Activated T-cell treated with anti-CD3 and anti-CD28 coated beads for 4 hours (primary cell): Measurements from ENCODE around the gene PKP4.

ENCODE experiments used
- DNase-seq: peaks from one replicate; pipeline ENCODE4 v3.0.0-alpha.2; 2020

PKP4 gene

GRCh38 chr2:158655628-158656027 lies 198.9 kb downstream of the PKP4 start:
- DNase-seq = no peak

- no peak for DNase-seq
Observed at GRCh38 chr2:158656492-158657229, 199.9 kb downstream of the PKP4 start.

DNA sequence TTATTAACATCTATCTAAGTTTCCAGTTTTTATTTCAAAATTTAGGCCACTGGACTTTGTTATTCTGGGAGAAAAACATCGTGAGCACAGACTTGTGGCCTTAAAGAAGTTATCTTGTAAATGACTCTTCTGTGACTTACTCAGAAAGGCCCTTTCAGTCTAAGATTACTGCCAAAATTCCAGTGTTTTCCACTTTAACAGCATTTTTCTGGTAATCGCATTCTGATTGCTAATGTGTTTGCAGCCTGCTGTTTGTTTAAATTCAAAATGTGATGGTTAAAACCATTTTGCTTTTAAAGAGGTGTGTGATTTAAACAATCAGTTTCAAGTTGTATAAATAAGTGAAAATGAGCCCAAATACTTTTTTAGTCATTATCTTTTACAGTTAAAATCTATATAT lies 201.6 kb downstream of the PKP4 start:
- no peak for DNase-seq

- no peak for DNase-seq
Observed at GRCh38 chr2:158659483-158659882, 202.7 kb downstream of the PKP4 start.

GRCh38 chr2:158661231-158661630 lies 204.5 kb downstream of the PKP4 start:
- no peak for DNase-seq

GRCh38 chr2:158662421-158662820 lies 205.7 kb downstream of the PKP4 start:
- no peak for DNase-seq

- DNase-seq = no peak
Observed at GRCh38 chr2:158663796-158664195, 207.0 kb downstream of the PKP4 start.

DNA sequence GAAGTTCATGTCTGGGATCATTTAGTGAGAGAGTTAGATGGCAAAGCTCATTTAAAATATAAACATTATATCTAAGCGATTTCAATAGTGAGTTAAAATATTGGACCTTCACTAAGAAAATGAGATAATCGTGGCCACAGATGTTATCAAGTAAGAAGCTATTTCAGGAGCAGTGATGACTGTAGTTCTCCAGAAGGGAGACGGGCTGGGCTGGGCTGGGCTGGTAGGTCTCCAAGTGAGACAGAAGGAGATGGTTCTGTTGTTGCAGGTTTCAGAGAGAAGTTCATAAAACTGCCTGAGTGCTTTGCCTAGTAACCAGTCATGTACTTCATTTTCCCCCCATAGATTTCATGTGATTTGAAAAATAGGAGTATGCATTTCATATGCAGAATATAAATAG lies 208.2 kb downstream of the PKP4 start:
- no peak for DNase-seq

DNA sequence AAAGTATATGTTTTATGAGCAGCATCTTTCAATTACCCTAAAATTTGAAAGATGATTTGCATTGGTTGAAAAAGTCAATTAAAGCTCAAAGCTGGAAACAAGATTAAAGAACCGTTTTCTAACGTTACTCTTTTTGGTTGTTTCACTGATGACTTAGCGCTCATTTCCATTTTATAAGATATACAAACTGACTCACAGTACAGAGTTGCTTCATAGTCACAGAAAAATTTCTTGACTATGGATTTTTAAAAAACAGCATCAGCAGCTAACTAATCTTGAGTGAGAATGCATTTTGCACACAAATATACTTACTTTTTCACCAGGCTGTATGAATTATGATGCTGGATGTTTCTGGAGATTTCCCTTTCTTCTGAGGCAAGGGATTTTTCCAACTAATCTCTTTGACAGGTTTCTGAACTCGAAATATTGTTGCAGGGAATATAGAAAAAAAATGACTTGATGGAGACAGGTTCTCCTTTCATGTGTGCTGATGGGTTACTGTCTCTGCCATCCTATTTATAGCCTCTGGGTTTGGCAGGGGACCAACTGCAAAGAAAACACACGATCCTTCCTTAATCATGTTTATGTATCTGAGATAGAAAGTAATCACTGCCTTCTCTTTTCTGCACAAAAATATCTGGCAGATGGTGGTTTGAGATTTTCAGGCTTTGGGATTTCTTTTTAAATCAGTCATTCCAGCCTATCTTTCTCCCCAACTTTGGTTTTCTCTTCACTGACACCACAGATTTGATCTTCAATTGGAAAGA lies 209.0 kb downstream of the PKP4 start:
- no peak for DNase-seq

DNA sequence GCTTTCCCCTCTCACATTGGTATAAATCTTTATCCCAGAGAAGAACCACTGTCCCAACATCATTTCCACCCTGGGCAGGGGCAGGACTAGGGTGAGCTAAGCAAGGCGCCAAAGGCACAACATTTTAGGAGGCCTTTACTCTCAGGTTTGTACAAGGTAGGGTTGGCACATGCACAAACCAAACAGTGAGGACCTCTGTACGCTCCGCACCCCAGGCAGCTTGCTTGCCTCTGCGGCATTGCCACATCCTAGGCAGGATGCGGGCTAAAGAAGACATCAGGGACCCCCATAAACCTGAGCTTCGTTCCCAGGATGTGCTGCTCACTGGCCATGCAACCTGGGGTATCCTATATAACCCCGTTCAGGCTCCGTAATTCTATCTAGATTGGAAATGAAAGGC lies 210.2 kb downstream of the PKP4 start:
- DNase-seq = no peak

GRCh38 chr2:158667586-158667985 lies 210.8 kb downstream of the PKP4 start:
- no peak for DNase-seq

GRCh38 chr2:158668001-158668765 lies 211.4 kb downstream of the PKP4 start:
- no peak for DNase-seq

DNA sequence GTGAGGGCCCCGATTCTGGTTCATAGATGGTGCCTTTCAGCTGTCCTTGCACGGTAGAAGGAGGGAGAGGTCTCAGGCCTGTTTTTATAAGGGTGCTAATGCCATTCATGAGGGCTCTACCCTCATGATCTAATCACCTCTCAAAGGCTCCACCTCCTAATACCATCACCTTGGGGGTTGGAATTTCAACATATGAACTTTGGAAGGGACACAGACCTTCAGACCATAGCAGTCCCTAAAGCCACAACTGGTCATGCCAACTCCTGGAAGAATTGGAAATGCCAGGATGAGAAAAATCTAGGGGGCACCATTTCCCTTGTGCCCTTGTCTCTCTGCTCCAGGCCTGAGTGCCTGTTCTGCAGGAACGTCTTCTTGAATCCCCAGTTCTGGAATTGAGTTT lies 213.5 kb downstream of the PKP4 start:
- DNase-seq = no peak

DNA sequence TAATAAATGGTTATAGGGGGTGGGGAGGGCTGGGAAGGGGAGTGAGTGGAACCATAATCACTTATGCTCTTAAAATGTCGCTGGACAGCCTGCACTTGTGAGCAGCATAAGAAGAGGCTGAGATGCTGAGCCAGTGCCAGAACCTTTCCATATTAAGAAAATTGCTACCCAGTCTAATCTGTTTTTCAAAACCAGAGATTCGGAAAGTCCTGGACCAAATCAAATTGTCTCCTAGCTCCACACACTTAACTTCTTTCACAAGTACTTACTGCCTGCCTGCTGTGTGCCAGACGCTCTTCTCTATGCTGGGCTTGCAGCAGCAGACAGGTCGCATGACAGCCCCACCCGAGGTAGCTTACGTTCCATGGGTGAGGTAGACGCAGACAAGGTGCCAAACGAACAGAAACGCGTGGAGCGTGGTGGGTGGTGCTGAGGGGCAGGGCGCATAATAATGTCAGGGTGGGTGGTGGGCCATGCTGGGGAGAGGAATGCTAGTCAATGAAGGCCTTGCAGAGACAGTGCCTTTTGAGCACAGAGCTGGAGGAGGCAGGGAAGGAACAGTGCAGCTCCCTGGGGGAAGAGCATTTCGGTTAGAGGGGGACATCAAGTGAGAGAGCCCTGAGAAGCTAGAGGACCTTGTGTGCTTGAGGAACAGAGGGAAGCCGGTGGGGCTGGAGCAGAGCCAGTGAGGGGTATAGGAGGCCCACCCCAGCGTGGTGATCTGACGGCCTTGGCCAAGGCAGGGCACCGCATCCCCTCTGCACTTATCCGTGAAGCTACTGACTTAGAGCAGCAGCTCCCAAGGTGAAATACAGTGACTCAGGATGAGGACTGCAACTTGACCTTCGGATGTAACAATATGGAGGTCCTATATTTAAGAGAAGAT lies 214.9 kb downstream of the PKP4 start:
- no peak for DNase-seq

- DNase-seq = no peak
Observed at GRCh38 chr2:158676295-158676694, 219.5 kb downstream of the PKP4 start.

GRCh38 chr2:158676696-158677095 lies 219.9 kb downstream of the PKP4 start:
- DNase-seq = no peak

DNA sequence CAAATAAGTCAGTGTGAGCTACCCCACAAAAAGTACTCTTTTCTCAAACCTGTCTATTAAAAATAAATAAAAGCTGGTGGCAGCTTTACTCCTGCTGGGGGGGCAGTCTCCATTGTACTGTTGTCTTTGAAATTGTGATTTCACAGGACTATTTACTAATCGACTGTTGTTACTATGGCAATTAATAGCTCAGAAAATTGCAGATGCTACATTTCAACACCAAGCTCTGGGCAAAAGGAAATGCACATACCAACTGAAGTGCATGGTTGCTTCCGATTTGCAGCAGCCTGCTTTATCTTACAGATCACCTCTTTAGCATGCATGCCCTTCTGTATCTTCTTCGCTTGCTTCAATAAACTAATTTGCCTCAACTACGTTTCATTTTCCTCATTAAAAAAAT lies 220.8 kb downstream of the PKP4 start:
- DNase-seq = no peak

- no peak for DNase-seq
Observed at GRCh38 chr2:158681816-158682215, 225.1 kb downstream of the PKP4 start.

GRCh38 chr2:158685646-158686045 lies 228.9 kb downstream of the PKP4 start:
- no peak for DNase-seq

DNA sequence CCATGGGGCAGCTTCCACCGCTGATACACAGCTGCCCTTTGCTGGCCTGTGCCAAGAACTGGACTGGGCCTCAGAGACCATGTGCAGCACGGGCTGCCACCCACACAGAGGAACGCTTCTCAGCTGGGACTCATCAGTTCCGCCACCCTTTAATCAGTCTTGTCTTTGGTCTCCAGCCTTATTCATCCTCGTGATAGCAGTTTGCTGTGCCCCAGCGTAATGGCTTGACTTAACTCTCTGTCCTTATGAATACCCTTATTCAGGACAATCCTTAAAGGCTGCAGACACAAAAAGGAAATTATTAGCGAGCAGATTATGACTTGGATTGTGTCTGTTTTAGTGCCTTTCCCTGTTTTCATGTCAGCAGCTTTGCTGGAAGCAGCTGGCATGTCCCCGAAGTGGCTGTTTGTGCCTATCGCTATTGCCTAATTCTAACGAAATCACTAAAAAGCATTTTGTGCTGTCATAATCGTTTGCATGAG lies 229.5 kb downstream of the PKP4 start:
- no peak for DNase-seq

- no peak for DNase-seq
Observed at GRCh38 chr2:158687315-158687714, 230.6 kb downstream of the PKP4 start.

GRCh38 chr2:158688721-158689120 lies 232.0 kb downstream of the PKP4 start:
- no peak for DNase-seq

DNA sequence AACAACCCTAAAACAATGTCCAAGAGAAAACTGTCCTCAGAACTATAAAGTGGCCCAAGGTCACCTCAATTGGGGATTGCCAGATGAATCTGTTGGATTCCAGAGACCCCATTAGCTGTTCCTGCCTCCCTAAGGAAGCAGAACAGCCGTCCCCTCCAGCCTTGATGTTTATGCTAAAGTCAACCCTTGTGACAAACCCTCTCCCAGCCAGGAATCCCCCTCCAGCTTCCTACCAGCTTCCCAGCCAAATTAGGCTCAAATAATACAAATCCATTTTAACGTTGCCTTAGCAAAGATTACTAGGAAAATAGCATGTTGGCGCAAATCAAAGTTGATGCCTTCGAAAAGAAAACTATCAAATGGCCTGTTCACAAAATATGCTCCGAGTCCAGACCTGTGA lies 232.6 kb downstream of the PKP4 start:
- no peak for DNase-seq
